Right lobe of liver (tissue), 4 donors: ENCODE measurements around the gene UBC.
"Not testable (repeated sequence)": the region's sequence is repeated elsewhere in the genome, so short reads cannot be mapped to it uniquely, and the experiment has no call there.

Experiments used
- CTCF ChIP-seq, 4 donors: fragments of 200-600 bp in 3 of 4; fragments of 450-650 bp in 1 of 4; IDR thresholded peaks; one replicate each; pipeline versions ENCODE4 v1.5.1 to v1.8.0; 2016 to 2022; ENCODE audit warnings: antibody characterized with exemption in 4 of 4, mild to moderate bottlenecking in 2 of 4
- POLR2A ChIP-seq: fragments of 450-650 bp; IDR thresholded peaks from one replicate; pipeline ENCODE4 v1.6.1; 2017; ENCODE audit warnings: antibody characterized with exemption, mild to moderate bottlenecking
- donor health status: DM: no; HTN: no; CAD: no.
- donor health status: DM: no; HTN: no; CAD: no.
- donor health status: DM: no; HTN: yes; CAD: no.

- TF ChIP-seq CTCF (IDR thresholded peaks at IDR 0.05); POLR2A: not testable (repeated sequence)
These were observed 2.9 kb downstream of the UBC start for GRCh38 chr12:124911521-124911920.
